ENCODE measurements around the gene TEX264.

TEX264 gene

GRCh38 chr3:51712963-51713362, 41.9 kb downstream of the TEX264 start (continued):
- no peak for TF ChIP-seq ZNF280D (tag by site-specific recombination; IDR thresholded peaks at IDR 0.05)
- no peak for TF ChIP-seq GLI2 (tag by site-specific recombination; IDR thresholded peaks at IDR 0.05; ENCODE audit: borderline replicate concordance, low read depth)
- TF ChIP-seq KLF8 (tag by site-specific recombination; IDR thresholded peaks at IDR 0.05) = no peak
- TF ChIP-seq ZSCAN23 (tag by site-specific recombination; IDR thresholded peaks at IDR 0.05) = no peak

GRCh38 chr3:51715231-51715976, 44.4 kb downstream of the TEX264 start:
- ChIA-PET CTCF (no interaction called here), POLR2A (no interaction called here)
- Histone ChIP-seq H3K36me3 (ENCODE audit: control insufficient read depth in 2 of 2, insufficient read depth in 1 of 2, low read length in 2 of 2) (no peaks in the 10 kb centered on the region), H3K4me1 (ENCODE audit: control insufficient read depth, insufficient read depth, low read length) (no peaks in the 10 kb centered on the region), H3K27ac (ENCODE audit: extremely low read depth, low read depth, low read length) (no peak overlapping the region), H3K9me3 (ENCODE audit: control insufficient read depth, insufficient read depth, low read depth, low read length) (no peaks in the 10 kb centered on the region), H3K4me3 (ENCODE audit: low read depth, low read length) (no peak overlapping the region)
- TF ChIP-seq ZNF324 (tag by site-specific recombination; IDR thresholded peaks at IDR 0.05) (no peak), ZNF777 (tag by site-specific recombination; IDR thresholded peaks at IDR 0.05; ENCODE audit: borderline replicate concordance) (no peak), ZNF707 (tag by site-specific recombination; IDR thresholded peaks at IDR 0.05) (no peak), ZBTB8A (tag by site-specific recombination; IDR thresholded peaks at IDR 0.05) (no peak)

- Histone ChIP-seq H3K36me3 (ENCODE audit: control insufficient read depth in 2 of 2, insufficient read depth in 1 of 2, low read length in 2 of 2) (no peaks in the 10 kb centered on the region), H3K9me3 (ENCODE audit: control insufficient read depth, insufficient read depth, low read depth, low read length) (no peaks in the 10 kb centered on the region), H3K27ac (ENCODE audit: extremely low read depth, low read depth, low read length) (no peak overlapping the region), H3K4me1 (ENCODE audit: control insufficient read depth, insufficient read depth, low read length) (no peaks in the 10 kb centered on the region), H3K4me3 (ENCODE audit: low read depth, low read length) (no peak overlapping the region)
- CTCF ChIA-PET = interaction anchor here (0.6 kb wide), 1 partner anchor 429 kb away, joined by 3 read pairs; no protein-coding TSS in a partner anchor
- TF ChIP-seq ZNF426 (tag by site-specific recombination; IDR thresholded peaks at IDR 0.05) (no peak), ZNF585B (tag by site-specific recombination; IDR thresholded peaks at IDR 0.05) (no peak), KLF17 (tag by site-specific recombination; IDR thresholded peaks at IDR 0.05) (no peak), ZNF501 (tag by site-specific recombination; IDR thresholded peaks at IDR 0.05) (no peak), ZBTB20 (tag by site-specific recombination; IDR thresholded peaks at IDR 0.05) (no peak)
- POLR2A ChIA-PET = no interaction called here
Measured at GRCh38 chr3:51715977-51716294, 44.9 kb downstream of the TEX264 start.

GRCh38 chr3:51716805-51717204, 45.8 kb downstream of the TEX264 start:
- Histone ChIP-seq H3K27ac (ENCODE audit: extremely low read depth, low read depth, low read length) (no peak overlapping the region), H3K36me3 (ENCODE audit: control insufficient read depth in 2 of 2, insufficient read depth in 1 of 2, low read length in 2 of 2) (no peaks in the 10 kb centered on the region), H3K9me3 (ENCODE audit: control insufficient read depth, insufficient read depth, low read depth, low read length) (no peaks in the 10 kb centered on the region), H3K4me3 (ENCODE audit: low read depth, low read length) (no peak overlapping the region), H3K4me1 (ENCODE audit: control insufficient read depth, insufficient read depth, low read length) (no peaks in the 10 kb centered on the region)
- TF ChIP-seq ZNF121 (tag by site-specific recombination; IDR thresholded peaks at IDR 0.05) (no peak), ZNF747 (tag by site-specific recombination; IDR thresholded peaks at IDR 0.05) (no peak)
- CTCF ChIA-PET = interaction anchor here (0.8 kb wide), 1 partner anchor 1100 kb away, joined by 3 read pairs; no protein-coding TSS in a partner anchor
- POLR2A ChIA-PET = no interaction called here
